ENCODE measurements around the gene IGSF23.
"Not testable (repeated sequence)": the region's sequence is repeated elsewhere in the genome, so short reads cannot be mapped to it uniquely, and the experiment has no call there.

The IGSF23 gene

DNA sequence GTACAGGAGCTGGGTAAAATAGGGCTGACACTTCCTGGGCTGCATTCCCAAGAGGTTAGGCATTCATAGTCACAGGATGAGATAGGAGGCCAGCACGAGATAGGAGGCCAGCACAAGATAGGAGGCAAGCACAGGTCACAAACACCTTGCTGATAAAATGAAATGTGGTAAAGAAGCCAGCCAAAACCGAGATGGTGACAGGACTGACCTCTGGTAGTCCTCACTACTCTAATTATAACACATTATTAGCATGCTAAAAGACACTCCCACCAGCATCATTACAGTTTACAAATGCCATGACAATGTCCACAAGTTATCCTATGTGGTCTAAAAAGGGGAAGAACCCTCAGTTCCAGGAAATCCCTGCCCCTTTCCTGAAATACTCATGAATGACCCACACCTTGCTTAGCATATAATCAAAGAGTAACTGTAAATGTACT lies 20.9 kb upstream of the IGSF23 start:
- no peaks in the 10 kb centered on the region for H3K9me3 ChIP-seq (ENCODE audit: low read length)
- H3K79me2 ChIP-seq (ENCODE audit: insufficient read depth, low read length), result no peaks in the 10 kb centered on the region
- H3K4me2 ChIP-seq (ENCODE audit: low read length), result no peak overlapping the region
- no peak overlapping the region for H3K27ac ChIP-seq (ENCODE audit: low read depth, low read length, poor library complexity, severe bottlenecking)
- TF ChIP-seq, protein P1, sequence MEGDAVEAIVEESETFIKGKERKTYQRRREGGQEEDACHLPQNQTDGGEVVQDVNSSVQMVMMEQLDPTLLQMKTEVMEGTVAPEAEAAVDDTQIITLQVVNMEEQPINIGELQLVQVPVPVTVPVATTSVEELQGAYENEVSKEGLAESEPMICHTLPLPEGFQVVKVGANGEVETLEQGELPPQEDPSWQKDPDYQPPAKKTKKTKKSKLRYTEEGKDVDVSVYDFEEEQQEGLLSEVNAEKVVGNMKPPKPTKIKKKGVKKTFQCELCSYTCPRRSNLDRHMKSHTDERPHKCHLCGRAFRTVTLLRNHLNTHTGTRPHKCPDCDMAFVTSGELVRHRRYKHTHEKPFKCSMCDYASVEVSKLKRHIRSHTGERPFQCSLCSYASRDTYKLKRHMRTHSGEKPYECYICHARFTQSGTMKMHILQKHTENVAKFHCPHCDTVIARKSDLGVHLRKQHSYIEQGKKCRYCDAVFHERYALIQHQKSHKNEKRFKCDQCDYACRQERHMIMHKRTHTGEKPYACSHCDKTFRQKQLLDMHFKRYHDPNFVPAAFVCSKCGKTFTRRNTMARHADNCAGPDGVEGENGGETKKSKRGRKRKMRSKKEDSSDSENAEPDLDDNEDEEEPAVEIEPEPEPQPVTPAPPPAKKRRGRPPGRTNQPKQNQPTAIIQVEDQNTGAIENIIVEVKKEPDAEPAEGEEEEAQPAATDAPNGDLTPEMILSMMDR (IDR thresholded peaks at IDR 0.05; ENCODE audit: low read length), result no peak
- no peaks in the 10 kb centered on the region for H3K4me1 ChIP-seq (ENCODE audit: insufficient read depth, low read length, severe bottlenecking)
- no peaks in the 10 kb centered on the region for H3F3A ChIP-seq (ENCODE audit: insufficient read depth, low read length)
- no peak overlapping the region for H3K4me3 ChIP-seq (ENCODE audit: low read depth, low read length, poor library complexity, severe bottlenecking)
- no peak overlapping the region for H3K9ac ChIP-seq (ENCODE audit: low read length)
- no peaks in the 10 kb centered on the region for H4K20me1 ChIP-seq (ENCODE audit: insufficient read depth, low read length)
- no peaks in the 10 kb centered on the region for H3K36me3 ChIP-seq (ENCODE audit: insufficient read depth, low read length)
- no peak overlapping the region for H2AFZ ChIP-seq (ENCODE audit: low read length)
- H3K9me2 ChIP-seq (ENCODE audit: low read depth, low read length), result no peaks in the 10 kb centered on the region
- H3K27me3 ChIP-seq (ENCODE audit: insufficient read depth, low read length), result no peaks in the 10 kb centered on the region

- Histone ChIP-seq H3K9me2 (ENCODE audit: low read depth, low read length) (no peaks in the 10 kb centered on the region), H3K9me3 (ENCODE audit: low read length) (no peaks in the 10 kb centered on the region), H3K36me3 (ENCODE audit: insufficient read depth, low read length) (no peaks in the 10 kb centered on the region), H4K20me1 (ENCODE audit: insufficient read depth, low read length) (no peaks in the 10 kb centered on the region), H3F3A (ENCODE audit: insufficient read depth, low read length) (no peaks in the 10 kb centered on the region), H2AFZ (ENCODE audit: low read length) (no peak overlapping the region), H3K79me2 (ENCODE audit: insufficient read depth, low read length) (no peaks in the 10 kb centered on the region), H3K4me3 (ENCODE audit: low read depth, low read length, poor library complexity, severe bottlenecking) (no peak overlapping the region), H3K4me1 (ENCODE audit: insufficient read depth, low read length, severe bottlenecking) (no peaks in the 10 kb centered on the region), H3K9ac (ENCODE audit: low read length) (no peak overlapping the region), H3K27me3 (ENCODE audit: insufficient read depth, low read length) (no peaks in the 10 kb centered on the region), H3K4me2 (ENCODE audit: low read length) (no peak overlapping the region), H3K27ac (ENCODE audit: low read depth, low read length, poor library complexity, severe bottlenecking) (no peak overlapping the region)
- TF ChIP-seq EZH2 (IDR thresholded peaks at IDR 0.05; ENCODE audit: borderline replicate concordance, low read length), result no peak
- TF ChIP-seq, protein P1 (IDR thresholded peaks at IDR 0.05; ENCODE audit: low read length), result no peak
Measured at GRCh38 chr19:44593294-44593693, 20.1 kb upstream of the IGSF23 start.

- H3F3A ChIP-seq (ENCODE audit: insufficient read depth, low read length); H3K9me3 ChIP-seq (ENCODE audit: low read length); H3K79me2 ChIP-seq (ENCODE audit: insufficient read depth, low read length); H3K4me3 ChIP-seq (ENCODE audit: low read depth, low read length, poor library complexity, severe bottlenecking); H3K4me2 ChIP-seq (ENCODE audit: low read length); H3K36me3 ChIP-seq (ENCODE audit: insufficient read depth, low read length); H3K9me2 ChIP-seq (ENCODE audit: low read depth, low read length); H2AFZ ChIP-seq (ENCODE audit: low read length); H3K27me3 ChIP-seq (ENCODE audit: insufficient read depth, low read length); H3K27ac ChIP-seq (ENCODE audit: low read depth, low read length, poor library complexity, severe bottlenecking); H3K9ac ChIP-seq (ENCODE audit: low read length); H3K4me1 ChIP-seq (ENCODE audit: insufficient read depth, low read length, severe bottlenecking); H4K20me1 ChIP-seq (ENCODE audit: insufficient read depth, low read length): not testable (repeated sequence)
Measured at GRCh38 chr19:44593866-44594266, 19.5 kb upstream of the IGSF23 start.

DNA sequence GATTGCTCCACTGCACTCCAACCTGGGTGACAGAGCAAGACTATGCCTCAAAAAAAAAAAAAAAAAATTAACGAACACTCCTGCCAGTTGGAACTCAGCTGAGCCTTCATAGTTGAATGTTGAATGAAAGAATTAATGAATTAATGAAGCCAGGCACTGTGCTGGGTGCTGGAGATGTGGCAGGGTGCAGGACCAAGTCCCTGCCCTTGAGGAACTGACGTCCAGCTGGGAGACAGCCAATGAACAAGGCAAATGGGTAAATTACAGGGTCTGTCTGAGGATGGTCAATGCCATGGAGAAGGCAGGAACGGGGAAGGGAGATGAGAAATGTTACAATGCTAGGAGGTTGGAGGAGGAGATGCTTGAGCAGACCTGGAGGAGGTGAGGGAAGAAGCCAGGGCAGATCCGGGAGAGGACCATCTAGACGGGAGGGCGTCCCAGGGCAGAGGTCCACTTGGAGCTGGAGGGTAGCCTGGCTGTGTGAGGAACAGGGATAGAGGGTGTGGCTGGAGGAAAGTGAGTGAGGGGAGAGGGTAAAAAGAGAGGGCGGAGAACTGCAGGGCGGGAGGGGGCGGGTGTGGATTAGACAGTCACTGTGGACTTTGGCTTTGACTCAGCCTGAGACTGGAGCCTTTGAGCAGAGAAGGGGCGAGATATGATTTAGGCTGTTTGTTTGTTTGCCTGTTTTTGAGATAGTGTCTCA lies 16.8 kb upstream of the IGSF23 start:
- TF ChIP-seq, protein P1 (IDR thresholded peaks at IDR 0.05; ENCODE audit: low read length), result no peak
- TF ChIP-seq EZH2 (IDR thresholded peaks at IDR 0.05; ENCODE audit: borderline replicate concordance, low read length), result no peak
- Histone ChIP-seq H3K4me3 (ENCODE audit: low read depth, low read length, poor library complexity, severe bottlenecking) (no peak overlapping the region), H3F3A (ENCODE audit: insufficient read depth, low read length) (no peaks in the 10 kb centered on the region), H3K9me2 (ENCODE audit: low read depth, low read length) (no peaks in the 10 kb centered on the region), H2AFZ (ENCODE audit: low read length) (no peak overlapping the region), H4K20me1 (ENCODE audit: insufficient read depth, low read length) (no peaks in the 10 kb centered on the region), H3K79me2 (ENCODE audit: insufficient read depth, low read length) (no peaks in the 10 kb centered on the region), H3K9me3 (ENCODE audit: low read length) (no peaks in the 10 kb centered on the region), H3K36me3 (ENCODE audit: insufficient read depth, low read length) (no peaks in the 10 kb centered on the region), H3K27ac (ENCODE audit: low read depth, low read length, poor library complexity, severe bottlenecking) (no peak overlapping the region), H3K27me3 (ENCODE audit: insufficient read depth, low read length) (no peaks in the 10 kb centered on the region), H3K4me2 (ENCODE audit: low read length) (no peak overlapping the region), H3K9ac (ENCODE audit: low read length) (no peak overlapping the region), H3K4me1 (ENCODE audit: insufficient read depth, low read length, severe bottlenecking) (no peaks in the 10 kb centered on the region)
